Panc1 (cell line): ENCODE results near the gene ACSS1. TPM values are rescaled to one million over a fixed set of nuclear protein-coding genes. Genes with fewer than 3 reads are reported as not detected.

ENCODE experiments used
- ATAC-seq: fragments of 200-7000 bp; cut with Tn5 transposase; 2 replicates; pipeline ENCODE4 v1.9.1; 2020; ENCODE audit warnings: mild to moderate bottlenecking, moderate library complexity
- BruUV-seq: library from RNA; stranded (reverse); fragments of 400-500 nt; replicated peaks from 2 replicates; lab custom pipeline; 2021; lab: Mats Ljungman, UMichigan
- CTCF ChIA-PET: fragments of 300-600 bp; sonication (Branson Sonifier 250); formaldehyde crosslinking; loops from one replicate; lab custom pipeline; 2022; ENCODE audit warnings: antibody characterized with exemption; lab: Charles Lee
- POLR2A ChIA-PET: fragments of 300-600 bp; sonication (Branson Sonifier 250); formaldehyde crosslinking; loops from one replicate; lab custom pipeline; 2022; ENCODE audit warnings: antibody characterized with exemption; lab: Charles Lee
- DNase-seq: peaks from one replicate; pipeline ENCODE4 v3.0.0-alpha.2; 2010; ENCODE audit warnings: low read depth, low spot score
- H3K27ac ChIP-seq: 2 replicates; pipeline ENCODE4 v1.5.1; 2011; ENCODE audit warnings: mild to moderate bottlenecking, low read length, inconsistent platforms
- H3K27me3 ChIP-seq: fragments of 200-500 bp; sonication (Bioruptor generic); 2 replicates; pipeline ENCODE4 v1.6.0; 2014; ENCODE audit warnings: low read length, inconsistent platforms; ENCODE audit not compliant: control insufficient read depth, insufficient read depth
- H3K36me3 ChIP-seq: fragments of 200-500 bp; sonication (Bioruptor generic); 2 replicates; pipeline ENCODE4 v1.5.1; 2014; ENCODE audit warnings: inconsistent platforms, mild to moderate bottlenecking, low read length, moderate library complexity; ENCODE audit not compliant: control insufficient read depth, insufficient read depth
- H3K4me1 ChIP-seq: 2 replicates; pipeline ENCODE4 v1.5.1; 2011; ENCODE audit warnings: inconsistent platforms, mild to moderate bottlenecking, low read length, moderate library complexity; ENCODE audit not compliant: control insufficient read depth, insufficient read depth
- H3K4me3 ChIP-seq, 2 experiments: 2 replicates each; pipeline ENCODE4 v1.5.1; 2011 to 2012; ENCODE audit warnings: low read depth in 2 of 2, low read length in 2 of 2, mild to moderate bottlenecking in 2 of 2, inconsistent platforms in 1 of 2, moderate library complexity in 1 of 2
- H3K9me3 ChIP-seq: fragments of 200-500 bp; sonication (Bioruptor generic); 2 replicates; pipeline ENCODE4 v1.5.1; 2014; ENCODE audit warnings: low read depth, mild to moderate bottlenecking, inconsistent platforms, low read length, moderate library complexity; ENCODE audit not compliant: control insufficient read depth, insufficient read depth
- CTCF ChIP-seq: fragments of 450-650 bp; IDR thresholded peaks from 2 replicates; pipeline ENCODE4 v1.5.1; 2017; ENCODE audit warnings: mild to moderate bottlenecking
- POLR2AphosphoS5 ChIP-seq: IDR thresholded peaks from 2 replicates; pipeline ENCODE4 v1.6.1; 2012; ENCODE audit warnings: mild to moderate bottlenecking, low read depth, low read length, moderate library complexity
- REST ChIP-seq, 2 experiments: IDR thresholded peaks; 2 replicates each; pipeline ENCODE4 v1.6.1; 2011 to 2012; ENCODE audit warnings: low read depth in 2 of 2, control low read depth in 1 of 2, low read length in 1 of 2, mild to moderate bottlenecking in 1 of 2, moderate library complexity in 1 of 2; ENCODE audit not compliant: insufficient read depth in 1 of 2
- SIN3A ChIP-seq: IDR thresholded peaks from 2 replicates; pipeline ENCODE4 v1.6.1; 2012; ENCODE audit warnings: low read depth, mild to moderate bottlenecking, low read length, moderate library complexity, borderline replicate concordance; ENCODE audit not compliant: insufficient read depth
- TCF7L2 ChIP-seq: IDR thresholded peaks from 2 replicates; pipeline ENCODE4 v1.6.1; 2011; ENCODE audit warnings: mild to moderate bottlenecking, low read depth, low read length, inconsistent platforms
- in situ Hi-C: cut with HindIII; loops from 2 replicates; pipeline ENCODE4 v1.10.0; 2016; ENCODE audit warnings: low sequenced_read_pairs, low pct_unique_long_range_greater_than_20kb
- intact Hi-C: fragments of 100-400 bp; cut with micrococcal nuclease; formaldehyde crosslinking; loops from one replicate; pipeline ENCODE4 v1.10.0; 2022; ENCODE audit not compliant: unreplicated experiment
- total RNA-seq: library from RNA; stranded (reverse); gene quantifications from one replicate; pipeline ENCODE4 v1.2.1, GENCODE V29; 2021; ENCODE audit not compliant: unreplicated experiment

The ACSS1 gene
- total RNA-seq, 1 experiment from 2014 or later = 32.2 TPM

GRCh38 chr20:25076731-25077609, 19.0 kb upstream of the ACSS1 start:
- H3K4me1 ChIP-seq = peaks cover 32% of the 10 kb centered on the region
- H3K27me3 ChIP-seq = no peaks in the 10 kb centered on the region
- BruUV-seq = no TSS peak
- in situ Hi-C loops = no loop called here
- ChIA-PET CTCF (no interaction called here), POLR2A (no interaction called here)
- no peak overlapping the region for H3K4me3 ChIP-seq
- DNase-seq (peak; percentile 39), ATAC-seq (peak; percentile 82)
- no peaks in the 10 kb centered on the region for H3K9me3 ChIP-seq
- intact Hi-C loops = no loop called here
- no peaks in the 10 kb centered on the region for H3K36me3 ChIP-seq
- H3K27ac ChIP-seq = peak overlapping the region; percentile 60
- TF ChIP-seq CTCF (peak; percentile 64), POLR2AphosphoS5 (peak; percentile 46; the same call in 1 of the 2 replicates), REST (IDR thresholded peaks at IDR 0.05; ENCODE audit: insufficient read depth in 1 of 2, low read depth in 2 of 2, low read length in 1 of 2) (no peak), SIN3A (no peak), TCF7L2 (no peak)

- ChIA-PET POLR2A (no interaction called here), CTCF (no interaction called here)
- Histone ChIP-seq H3K27me3 (no peaks in the 10 kb centered on the region), H3K27ac (peak overlapping the region; percentile 60), H3K9me3 (no peaks in the 10 kb centered on the region), H3K4me3 (no peak overlapping the region), H3K36me3 (no peaks in the 10 kb centered on the region), H3K4me1 (peaks cover 38% of the 10 kb centered on the region)
- DNase-seq (no peak), ATAC-seq (peak; percentile 67; the same call in 1 of the 2 replicates)
- intact Hi-C loops = no loop called here
- no peak for TF ChIP-seq CTCF
- no peak for TF ChIP-seq REST (IDR thresholded peaks at IDR 0.05; ENCODE audit: insufficient read depth in 1 of 2, low read depth in 2 of 2, low read length in 1 of 2)
- TF ChIP-seq POLR2AphosphoS5 = no peak
- peak; percentile 95 for TF ChIP-seq TCF7L2
- TF ChIP-seq SIN3A = no peak
- in situ Hi-C loops = no loop called here
- no TSS peak for BruUV-seq
These were observed 18.3 kb upstream of the ACSS1 start for GRCh38 chr20:25076201-25076600.
